Stimulated activated CD8-positive, alpha-beta memory T cell treated with anti-CD3 and anti-CD28 coated beads, Interleukin-4, amount 100 ng/mL, for 24 hours (primary cell): ENCODE results near the gene ACSBG1.
"Not testable (repeated sequence)": the region's sequence is repeated elsewhere in the genome, so short reads cannot be mapped to it uniquely, and the experiment has no call there.

Experiments
- DNase-seq: peaks from one replicate; pipeline ENCODE4 v3.0.0-alpha.2; 2020; ENCODE audit warnings: low read depth

The ACSBG1 gene

DNA sequence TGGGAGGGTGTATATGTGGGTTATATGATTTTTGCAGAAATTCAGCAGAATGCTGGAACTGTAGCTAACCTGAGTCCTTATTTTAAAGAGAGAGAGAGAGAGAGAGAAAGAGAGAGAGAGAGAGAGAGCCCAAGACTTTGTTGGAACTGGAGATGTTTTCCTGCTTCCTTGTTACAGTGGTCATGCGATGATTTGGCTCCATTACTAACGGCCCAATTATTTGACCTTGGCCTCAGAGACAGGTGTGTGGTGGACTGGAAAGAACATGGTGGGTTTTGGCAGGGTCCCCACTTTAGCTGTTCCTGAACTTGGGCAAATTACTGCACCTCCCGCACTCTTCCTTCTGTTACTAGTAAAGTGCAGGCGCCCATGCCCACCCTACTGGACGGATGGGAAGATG is 14.8 kb upstream of the ACSBG1 start:
- DNase-seq, result no peak

DNA sequence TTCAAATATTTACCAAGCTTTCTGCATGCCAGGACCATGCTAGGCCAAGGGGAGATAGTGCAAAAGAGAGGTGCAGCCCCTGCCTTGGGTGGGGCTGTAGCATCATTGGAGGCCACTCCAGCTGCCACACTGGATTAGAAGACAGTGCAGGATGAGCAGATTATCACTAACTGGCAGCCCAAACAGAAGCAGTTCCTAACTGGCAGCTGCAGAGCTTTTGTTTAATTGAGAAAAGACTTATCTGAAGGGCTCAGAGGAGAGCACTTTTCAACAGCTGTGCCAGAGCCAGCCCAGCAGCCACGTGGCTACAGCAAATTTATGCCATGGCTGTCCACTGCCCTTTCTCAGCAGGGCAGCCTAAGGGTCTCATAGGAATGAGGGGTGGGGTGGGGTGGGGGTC is 13.5 kb upstream of the ACSBG1 start:
- DNase-seq, result no peak

DNA sequence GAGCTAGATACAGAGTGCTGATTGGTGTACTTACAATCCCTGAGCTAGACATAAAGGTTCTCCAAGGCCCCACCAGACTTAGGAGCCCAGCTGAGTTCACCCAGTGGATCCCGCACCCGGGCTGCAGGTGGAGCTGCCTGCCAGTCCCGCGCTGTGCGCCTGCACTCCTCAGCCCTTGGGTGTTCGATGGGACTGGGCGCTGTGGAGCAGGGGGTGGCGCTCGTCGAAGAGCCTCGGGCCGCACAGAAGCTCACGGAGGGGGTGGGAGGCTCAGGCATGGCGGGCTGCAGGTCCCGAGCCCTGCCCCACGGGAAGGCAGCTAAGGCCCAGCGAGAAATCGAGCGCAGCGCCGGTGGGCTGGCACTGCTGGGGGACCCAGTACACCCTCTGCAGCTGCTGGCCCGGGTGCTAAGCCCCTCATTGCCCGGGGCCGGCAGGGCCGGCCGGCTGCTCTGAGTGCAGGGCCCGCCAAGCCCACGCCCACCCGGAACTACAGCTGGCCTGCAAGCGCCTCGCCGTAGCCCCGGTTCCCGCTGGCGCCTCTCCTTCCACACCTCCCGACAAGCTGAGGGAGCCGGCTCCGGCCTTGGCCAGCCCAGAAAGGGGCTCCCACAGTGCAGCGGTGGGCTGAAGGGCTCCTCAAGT is 11.7 kb upstream of the ACSBG1 start:
- DNase-seq, result not testable (repeated sequence)

DNA sequence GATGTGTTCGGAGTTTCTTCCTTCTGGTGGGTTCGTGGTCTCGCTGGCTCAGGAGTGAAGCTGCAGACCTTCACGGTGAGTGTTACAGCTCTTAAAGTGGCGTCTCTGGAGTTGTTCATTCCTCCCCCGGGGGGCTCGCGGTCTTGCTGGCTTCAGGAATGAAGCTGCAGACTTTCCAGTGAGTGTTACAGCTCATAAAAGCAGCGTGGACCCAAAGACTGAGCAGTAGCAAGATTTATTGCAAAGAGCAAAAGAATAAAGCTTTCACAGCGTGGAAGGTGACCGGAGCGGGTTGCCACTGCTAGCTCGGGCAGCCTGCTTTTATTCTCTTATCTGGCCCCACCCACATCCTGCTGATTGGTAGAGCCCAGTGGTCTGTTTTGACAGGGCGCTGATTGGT is 11.0 kb upstream of the ACSBG1 start:
- DNase-seq, result not testable (repeated sequence)

DNA sequence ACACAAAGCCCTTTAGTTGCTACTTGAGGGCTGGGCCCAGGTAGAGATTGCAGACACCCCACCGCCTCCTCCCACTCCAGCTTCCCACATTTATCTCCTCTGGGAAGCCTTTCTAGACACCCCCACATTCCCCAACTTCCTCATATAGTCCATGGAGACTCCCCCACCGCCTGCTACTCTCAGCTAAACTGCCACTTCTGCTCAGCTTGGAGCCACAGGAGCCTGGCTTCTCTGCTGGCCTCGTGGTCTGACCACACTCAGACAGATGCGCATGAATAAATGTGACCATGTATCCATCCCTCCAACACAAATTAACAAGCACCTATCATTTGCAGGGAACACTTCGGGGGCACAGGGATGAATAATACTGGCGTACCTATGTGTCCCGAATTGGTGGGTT is 10.5 kb upstream of the ACSBG1 start:
- DNase-seq, result no peak

DNA sequence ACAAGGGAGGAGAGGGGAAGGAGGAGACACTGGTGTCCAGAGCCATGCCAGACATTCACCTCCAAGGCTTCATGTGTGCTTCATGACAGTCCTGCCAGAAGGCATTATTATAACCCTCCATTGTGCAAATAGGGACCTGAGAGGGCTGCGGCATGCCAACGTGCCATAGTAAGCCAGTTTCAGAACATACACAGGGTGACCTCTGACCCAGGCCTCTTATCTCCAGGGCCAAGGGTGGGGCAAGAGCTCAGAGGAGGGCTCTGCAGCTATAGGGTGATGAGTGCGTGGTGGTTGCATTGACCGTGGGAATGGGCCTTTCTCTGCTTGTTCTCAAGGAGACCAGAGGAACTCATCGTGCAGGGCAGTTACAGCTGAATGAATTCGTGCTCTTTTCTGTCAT is 9.7 kb upstream of the ACSBG1 start:
- no peak for DNase-seq

DNA sequence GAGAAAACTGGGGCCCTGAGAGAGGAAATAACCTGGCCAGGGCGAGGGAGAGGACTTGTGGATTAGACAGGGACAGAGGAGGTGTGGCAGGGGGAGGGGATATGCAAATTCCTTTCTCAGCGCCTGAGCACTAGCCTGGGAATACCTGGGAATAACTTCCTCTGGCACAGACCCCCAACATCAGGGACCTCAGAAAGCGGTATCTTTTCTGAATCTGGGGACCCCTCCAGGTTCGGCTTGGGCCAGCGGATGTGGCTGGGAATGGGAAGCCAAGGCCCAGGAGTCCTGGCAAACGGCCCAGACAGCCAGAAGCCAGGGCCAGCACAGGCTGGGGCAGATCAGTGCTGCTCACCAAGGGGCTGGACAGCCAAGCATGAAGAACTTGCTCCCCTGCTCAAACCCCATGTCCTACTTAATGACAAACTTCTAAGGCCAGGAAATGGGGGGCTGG is 9.2 kb upstream of the ACSBG1 start:
- DNase-seq, result no peak

DNA sequence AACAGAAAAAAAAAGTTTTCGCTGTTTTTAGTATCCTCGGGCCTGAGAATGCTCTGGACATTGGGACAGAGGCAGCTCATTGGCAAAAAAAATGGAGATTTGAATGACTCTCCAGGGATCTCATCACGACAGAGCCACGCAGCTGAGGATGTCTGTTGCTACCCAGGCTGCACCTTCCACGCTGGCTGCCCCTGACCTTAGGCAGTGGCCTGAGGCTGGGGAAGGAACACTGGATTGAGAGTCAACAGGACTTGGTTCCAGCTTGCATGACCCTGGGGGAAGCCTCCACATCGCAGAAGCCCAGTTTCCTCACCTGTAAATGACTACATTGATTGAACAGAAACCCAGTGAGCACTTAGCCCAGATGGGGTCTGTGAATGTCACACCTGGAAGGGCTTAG is 8.7 kb upstream of the ACSBG1 start:
- DNase-seq, result no peak

DNA sequence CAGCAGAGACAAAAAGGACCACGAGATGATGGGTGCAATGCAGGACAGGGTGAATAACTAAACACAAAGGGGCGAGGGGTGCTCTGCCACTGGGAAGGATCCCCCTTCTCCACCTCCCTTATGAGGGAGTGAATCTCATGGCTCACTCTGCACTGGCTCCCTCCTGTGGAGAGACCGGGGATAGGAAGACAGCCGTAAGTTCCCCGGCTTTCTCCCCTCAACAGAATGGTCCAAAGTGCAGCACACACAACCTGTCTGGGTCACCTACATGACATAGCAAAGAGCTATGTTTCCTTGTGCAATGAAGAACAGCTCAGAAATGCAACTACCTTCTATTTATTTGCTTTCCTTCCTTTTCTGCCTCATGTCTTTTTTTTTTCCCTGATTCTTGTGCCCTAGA is 7.8 kb upstream of the ACSBG1 start:
- DNase-seq, result no peak

DNA sequence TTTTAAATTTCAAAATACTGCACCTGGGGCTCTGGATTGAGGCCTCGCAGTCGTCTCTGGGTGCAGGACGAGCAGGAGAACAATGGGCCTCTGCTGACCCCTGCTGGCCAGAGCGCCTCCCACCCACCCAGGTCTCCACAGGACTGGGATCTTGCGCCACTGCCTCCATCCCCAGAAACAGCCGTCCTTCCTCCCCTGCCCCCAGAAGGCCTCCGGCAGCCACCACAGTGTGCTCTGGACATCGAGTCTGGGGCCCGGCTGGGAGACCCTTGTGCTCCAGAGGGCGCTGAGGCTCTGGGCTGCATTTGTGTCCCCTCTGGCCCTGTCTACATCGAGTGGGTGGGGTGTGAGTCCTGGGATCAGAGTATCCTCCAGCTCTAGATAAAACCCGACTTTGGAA is 6.7 kb upstream of the ACSBG1 start:
- peak; percentile 76 for DNase-seq

DNA sequence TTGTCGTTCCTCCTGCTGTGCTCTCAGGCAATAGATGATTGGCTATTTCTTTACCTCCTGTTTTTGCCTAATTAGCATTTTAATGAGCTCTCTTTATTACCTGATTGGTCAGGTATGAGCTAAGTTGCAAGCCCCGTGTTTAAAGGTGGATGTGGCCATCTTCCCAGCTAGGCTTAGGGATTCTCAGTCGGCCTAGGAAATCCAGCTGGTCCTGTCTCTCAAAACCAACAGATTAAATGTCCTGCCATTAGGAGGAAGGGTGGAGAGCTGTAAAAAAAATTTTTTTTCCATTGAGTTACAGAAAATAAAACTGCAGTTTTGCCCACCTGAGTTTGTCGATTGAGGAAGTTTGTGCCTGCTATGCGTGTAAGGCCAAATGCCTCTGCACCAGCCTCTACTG is 5.4 kb upstream of the ACSBG1 start:
- DNase-seq, result no peak

DNA sequence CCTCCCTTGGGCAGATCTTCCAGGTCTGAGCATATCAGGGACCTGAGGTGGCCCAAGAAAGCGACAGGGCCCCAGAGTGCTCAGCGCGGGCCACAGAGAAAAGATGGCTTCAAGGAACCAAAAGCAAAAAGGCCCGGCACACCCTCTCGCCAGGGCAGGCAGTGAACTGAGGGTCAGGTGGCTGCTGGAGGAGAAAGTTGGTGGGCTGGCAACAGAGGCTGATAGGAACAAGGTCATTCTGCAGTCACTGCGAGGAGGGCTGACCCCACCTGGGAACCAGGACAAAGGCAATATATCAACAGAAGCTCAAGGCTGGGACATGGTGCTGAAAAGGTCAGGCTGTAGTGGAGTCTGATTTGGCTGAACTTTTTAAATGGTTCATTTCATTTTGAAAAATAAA is 2.8 kb upstream of the ACSBG1 start:
- DNase-seq, result no peak

DNA sequence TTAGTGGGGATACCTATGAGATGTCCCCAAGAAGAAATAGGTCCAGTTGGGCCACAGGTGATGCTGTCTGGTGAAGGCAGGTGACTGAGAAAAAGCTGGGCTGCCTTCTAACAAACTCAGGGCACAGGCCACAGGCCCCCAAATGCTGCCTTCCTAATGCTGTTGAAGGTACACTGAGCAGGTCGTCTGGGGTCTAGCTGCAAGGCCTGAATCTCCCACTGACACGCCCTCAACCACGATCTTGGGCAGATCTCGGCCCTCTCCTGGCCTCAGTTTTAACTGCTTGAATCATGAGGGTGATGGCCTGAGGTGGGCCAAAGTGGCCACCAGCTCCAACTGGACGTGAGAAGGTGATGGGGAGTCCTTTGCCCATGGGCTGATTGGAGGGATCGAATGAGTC is 2.1 kb upstream of the ACSBG1 start:
- DNase-seq, result no peak

DNA sequence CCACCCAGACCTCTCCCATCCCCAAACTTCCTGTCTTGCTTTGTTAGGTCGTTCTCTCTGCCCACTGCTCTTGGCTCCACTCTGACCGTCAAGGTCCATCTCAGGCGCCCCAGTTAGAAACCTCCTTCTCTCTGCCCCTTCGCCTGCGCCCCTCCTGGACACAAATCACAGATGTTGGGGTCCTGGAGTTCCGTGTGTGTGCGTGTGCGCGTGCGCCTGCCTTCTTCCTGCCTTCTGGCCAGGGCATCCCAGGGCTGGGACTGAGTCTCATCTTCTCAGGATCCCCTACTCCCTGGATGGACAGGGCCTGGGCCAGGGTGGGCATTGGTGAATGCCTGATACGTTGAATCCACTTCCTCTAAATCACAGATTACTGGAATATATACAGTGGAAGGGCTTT is 869 bp downstream of the ACSBG1 start:
- no peak for DNase-seq

DNA sequence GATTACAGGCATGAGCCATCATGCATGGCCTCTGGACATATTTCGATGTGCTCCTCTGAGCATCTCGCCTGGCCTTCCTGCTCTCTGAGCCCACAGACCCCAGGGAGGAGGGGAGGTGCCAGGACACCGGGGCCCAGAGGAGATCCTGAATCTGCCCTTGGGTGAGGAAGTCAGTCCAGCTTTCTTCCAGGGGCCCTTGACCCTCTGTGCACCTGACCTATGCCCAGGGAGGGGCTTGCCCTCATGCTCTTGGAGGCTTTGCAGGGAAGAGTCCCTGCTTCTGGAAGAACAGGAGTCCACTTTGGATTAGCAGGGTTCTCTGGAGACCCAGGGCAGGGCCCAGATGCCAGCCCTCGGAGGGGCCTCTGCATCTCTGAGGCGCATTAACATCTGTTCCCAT is 1.4 kb downstream of the ACSBG1 start:
- no peak for DNase-seq

DNA sequence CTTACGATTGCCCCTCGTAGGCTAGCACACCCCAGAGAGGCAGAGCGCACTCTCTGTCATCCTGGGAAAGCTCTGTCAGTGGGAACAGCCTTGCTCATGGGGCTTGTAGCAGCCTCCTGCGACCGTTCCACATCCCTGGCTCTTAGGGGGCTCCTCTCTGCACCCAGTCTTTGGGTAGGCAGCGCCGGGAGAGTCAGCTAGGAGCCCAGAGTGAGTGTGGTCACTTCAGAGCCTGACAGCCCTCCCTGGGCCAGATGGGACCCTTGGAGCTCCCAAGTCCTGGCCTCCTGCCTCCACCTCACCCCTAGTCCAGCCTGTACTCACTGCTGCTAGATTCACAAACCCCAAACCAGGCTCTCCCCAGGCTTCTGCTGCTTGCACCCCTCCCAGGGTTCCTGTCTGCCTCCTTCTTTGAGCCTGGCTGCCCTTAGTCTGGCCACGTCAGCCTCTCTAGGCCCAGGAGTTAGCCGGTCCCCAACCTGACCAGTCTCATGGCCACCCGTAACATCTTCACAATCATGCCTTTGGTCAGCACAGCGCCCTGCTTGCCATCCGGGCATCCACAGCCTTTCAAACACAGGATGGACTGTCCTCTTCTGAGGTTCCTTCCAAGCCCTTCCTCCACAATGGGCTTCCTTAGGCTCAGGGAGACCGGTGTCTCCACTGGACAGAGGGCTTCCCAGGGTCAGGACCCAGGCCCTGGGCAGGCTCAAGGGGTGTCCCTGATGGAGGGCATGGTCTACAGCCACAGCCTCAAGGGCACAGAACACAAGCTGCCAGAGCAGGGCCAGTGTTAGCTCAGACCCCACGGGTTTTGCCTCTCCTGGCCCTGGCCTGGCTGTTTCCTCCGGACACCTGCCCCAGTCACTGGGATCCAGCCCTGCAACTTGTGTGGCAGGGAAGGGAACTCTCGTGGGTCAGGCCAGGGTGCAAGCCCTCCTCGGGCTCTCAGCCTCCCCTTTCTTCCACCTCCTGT is 4.6 kb downstream of the ACSBG1 start:
- DNase-seq, result no peak

DNA sequence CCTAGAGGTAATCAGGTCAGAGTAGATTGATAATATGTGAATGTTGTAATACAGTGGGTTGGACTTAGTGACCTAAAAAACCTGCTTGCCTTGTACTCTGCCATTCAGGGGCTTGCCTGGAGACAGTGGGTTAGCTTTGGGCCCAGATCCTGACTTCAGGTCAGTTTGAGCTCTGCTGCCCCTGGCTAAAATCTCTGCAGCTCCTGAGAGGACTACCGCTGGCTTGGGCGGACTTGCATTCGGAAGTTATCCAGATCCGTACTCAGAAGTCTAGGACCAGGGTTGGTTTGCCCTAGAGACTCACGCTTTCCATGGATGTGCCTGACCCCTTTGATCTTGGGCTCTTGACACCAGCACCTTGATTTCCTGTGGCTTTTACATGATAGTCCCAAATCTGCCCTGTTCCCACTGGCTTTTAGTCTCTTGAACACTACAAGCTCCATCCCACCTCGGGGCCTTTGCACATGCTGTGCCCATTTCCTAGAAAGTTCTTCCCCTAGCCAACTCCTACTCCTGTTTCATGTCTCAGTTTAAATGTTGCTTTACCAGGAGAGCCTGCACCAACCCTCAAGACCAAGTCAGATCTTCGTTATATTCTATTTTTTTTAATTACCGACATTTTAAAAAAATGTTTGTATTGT is 5.9 kb downstream of the ACSBG1 start:
- DNase-seq, result no peak

DNA sequence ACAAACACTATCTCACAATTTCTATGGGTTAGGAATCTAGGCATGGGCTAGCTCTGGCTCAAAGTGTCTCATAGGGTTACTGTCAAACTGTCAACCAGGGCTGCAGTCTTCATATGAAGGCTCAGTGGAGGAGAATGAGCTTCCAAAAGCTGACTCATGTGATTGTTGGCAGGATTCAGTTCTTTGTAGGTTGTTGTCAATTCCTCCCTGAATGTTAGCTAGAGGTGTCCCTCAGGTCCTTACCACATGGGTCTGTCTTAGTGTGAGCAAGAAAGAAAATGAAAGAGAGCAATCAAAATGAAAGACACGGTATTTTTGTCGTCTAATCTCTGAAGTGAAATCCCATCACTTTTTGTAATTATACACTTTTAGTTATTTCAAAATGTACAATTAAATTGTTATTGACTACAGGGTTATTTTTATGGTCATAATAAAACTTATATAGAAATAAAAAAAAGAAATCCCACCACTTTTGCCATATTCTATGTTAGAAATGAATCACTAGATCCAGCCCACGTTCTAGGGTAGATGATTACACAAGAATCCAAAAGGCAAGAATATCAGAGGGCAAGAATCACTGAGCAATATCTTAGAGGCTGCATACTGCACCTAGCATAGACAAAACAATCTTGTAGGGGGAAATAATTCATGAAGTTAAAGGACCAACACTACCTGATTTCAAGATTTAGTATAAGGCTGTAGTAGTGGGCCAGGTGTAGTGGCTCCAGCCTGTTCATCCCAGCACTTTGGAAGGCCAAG is 8.4 kb downstream of the ACSBG1 start:
- no peak for DNase-seq

DNA sequence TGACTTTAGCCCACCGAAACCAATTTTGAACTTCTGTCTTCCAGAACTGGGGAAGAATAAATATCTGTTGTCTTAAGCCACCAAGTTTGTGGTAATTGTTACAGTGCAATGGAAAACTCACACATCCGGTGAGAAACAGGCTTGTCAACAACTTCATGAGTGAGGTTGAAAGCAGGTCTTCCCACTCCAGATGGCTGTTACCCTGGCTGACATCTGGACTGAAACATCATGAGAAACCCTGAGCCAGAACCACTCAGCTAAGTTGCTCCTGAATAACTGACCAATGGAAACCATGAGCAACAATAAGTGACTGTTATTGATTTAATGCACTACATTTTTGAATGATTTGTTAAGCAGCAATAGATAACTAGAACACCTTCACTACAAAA is 10.3 kb downstream of the ACSBG1 start:
- no peak for DNase-seq

DNA sequence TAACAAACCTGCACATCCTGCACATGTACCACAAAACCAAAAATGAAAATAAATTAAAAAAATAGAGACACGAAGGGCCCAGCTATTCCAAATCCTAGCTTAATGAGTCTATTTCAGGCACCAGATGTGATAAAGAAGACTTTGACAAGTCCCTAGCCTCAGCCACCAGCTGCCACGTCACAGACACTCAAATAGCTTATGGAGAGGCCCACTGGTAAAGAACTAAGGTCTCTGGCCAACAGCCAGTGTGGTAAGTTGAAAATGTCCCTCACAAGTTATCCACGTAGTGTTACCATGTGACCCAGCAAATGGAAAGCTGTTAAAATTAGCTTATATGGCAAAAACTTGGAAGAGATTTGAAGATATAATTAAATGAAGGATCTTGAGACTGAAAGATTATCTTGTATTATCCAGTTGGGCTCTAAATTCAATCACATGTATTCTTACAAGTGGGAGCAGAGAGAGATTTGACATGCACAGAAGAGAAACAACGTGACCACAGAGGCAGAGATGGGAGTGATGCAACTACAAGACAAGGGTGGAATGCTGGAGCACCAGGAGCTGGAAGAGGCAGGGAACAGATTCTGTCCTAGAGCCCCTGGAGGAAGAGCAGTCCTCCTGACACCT is 10.9 kb downstream of the ACSBG1 start:
- no peak for DNase-seq

DNA sequence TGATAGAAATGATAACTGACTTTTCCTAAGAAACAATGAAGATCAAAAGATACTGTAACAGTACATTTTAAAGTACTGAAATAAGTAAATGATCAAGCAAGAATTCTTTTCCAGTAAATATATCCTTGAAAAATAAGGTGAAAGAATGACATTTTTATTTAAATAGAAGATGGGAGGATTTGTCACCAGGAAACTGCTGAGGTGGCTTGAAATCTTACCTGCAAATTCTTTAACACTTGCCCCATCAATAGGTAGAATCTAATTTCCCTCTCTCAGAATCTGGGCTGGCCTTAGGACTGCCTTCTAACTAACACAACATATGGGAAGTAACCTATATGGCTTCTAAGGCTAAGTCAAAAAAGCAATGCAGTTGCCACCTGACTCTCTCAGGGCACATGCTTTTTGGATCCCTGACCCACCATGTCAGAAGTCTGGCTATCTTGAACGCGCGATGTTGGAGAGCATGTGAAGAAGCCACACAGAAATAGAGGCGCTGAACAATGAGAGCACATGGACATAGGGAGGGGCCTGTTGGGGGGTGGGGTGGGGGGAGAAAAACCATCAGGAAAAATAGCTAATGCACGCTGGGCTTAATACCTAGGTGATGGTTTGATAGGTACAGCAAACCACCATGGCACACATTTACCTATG is 11.5 kb downstream of the ACSBG1 start:
- no peak for DNase-seq
